GM19468 (cell line): ENCODE measurements around the gene MRPS17.

Experiments
- ATAC-seq: cut with Tn5 transposase; IDR thresholded peaks from one replicate; pipeline ENCODE4 v1.9.1; 2021; ENCODE audit warnings: mild to moderate bottlenecking, moderate library complexity, moderate number of reproducible peaks; ENCODE audit not compliant: unreplicated experiment; ENCODE audit errors: extremely low read depth

MRPS17 gene

GRCh38 chr7:55969391-55969790, 17.7 kb downstream of the MRPS17 start:
- ATAC-seq = no peak

GRCh38 chr7:55970561-55970960, 18.9 kb downstream of the MRPS17 start:
- no peak for ATAC-seq

- no peak for ATAC-seq
Observed at GRCh38 chr7:55970978-55971377, 19.3 kb downstream of the MRPS17 start.

GRCh38 chr7:55973747-55974250, 22.1 kb downstream of the MRPS17 start:
- no peak for ATAC-seq

GRCh38 chr7:55975988-55976633, 24.4 kb downstream of the MRPS17 start:
- ATAC-seq = no peak

- ATAC-seq = no peak
Observed at GRCh38 chr7:55977831-55978230, 26.2 kb downstream of the MRPS17 start.

GRCh38 chr7:55980266-55980665, 28.6 kb downstream of the MRPS17 start:
- no peak for ATAC-seq

- no peak for ATAC-seq
Observed at GRCh38 chr7:55983537-55983936, 31.9 kb downstream of the MRPS17 start.

GRCh38 chr7:55992346-55992745, 40.7 kb downstream of the MRPS17 start:
- no peak for ATAC-seq

GRCh38 chr7:55996856-55997500, 45.3 kb downstream of the MRPS17 start:
- no peak for ATAC-seq

GRCh38 chr7:56003749-56004148, 52.1 kb downstream of the MRPS17 start:
- no peak for ATAC-seq
